Hindlimb muscle (tissue), 1 donor: ENCODE results near the gene LRP1. TPM values are rescaled to one million over a fixed set of nuclear protein-coding genes. Genes with fewer than 3 reads are reported as not detected.

Experiments used
- DNase-seq: peaks from one replicate; pipeline ENCODE4 v3.0.0-alpha.2; 2013
- polyA plus RNA-seq: library from polyadenylated mRNA; unstranded; fragments of 120-200 nt; gene quantifications from one replicate; pipeline ENCODE4 v1.2.1, GENCODE V29; 2013; ENCODE audit not compliant: insufficient read length

Gene LRP1
- polyA plus RNA-seq, 1 donor: 130 TPM

DNA sequence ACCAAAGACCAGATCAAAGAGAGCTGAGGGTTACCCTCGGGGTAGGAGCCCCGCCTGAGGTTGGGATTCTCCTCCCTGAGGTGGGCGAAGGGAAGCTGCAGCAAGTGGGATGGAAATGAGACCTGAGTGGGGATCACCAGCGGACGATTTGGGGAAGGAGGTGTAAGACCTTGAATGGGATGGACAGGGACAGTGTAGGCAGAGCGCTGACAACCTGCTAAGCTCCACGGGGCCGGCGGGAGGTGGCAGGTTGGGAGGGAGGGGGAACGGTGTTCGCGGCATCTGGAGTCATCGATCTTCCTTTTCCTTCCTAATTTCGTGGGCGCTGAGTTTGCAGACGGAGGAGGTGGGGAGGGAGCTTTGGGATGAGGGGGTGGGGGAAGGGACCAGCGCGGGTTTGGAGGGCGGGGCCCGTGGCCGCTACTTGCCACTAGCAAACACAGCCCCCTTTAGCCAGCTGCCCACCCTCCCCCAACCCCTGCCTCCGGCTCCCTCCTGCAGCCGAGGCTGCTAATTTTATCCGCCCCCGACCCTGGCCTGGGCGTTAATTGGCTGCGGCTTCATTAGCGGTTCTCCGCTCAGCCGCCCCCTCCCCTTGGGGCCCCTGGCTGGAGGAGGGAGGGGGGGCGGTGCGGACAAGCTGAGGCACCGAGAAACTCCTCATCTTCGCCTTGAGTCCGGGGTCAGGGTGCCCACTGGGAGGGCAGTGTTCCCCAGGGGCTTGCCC, 98.5 kb downstream of the LRP1 start:
- DNase-seq: no peak

DNA sequence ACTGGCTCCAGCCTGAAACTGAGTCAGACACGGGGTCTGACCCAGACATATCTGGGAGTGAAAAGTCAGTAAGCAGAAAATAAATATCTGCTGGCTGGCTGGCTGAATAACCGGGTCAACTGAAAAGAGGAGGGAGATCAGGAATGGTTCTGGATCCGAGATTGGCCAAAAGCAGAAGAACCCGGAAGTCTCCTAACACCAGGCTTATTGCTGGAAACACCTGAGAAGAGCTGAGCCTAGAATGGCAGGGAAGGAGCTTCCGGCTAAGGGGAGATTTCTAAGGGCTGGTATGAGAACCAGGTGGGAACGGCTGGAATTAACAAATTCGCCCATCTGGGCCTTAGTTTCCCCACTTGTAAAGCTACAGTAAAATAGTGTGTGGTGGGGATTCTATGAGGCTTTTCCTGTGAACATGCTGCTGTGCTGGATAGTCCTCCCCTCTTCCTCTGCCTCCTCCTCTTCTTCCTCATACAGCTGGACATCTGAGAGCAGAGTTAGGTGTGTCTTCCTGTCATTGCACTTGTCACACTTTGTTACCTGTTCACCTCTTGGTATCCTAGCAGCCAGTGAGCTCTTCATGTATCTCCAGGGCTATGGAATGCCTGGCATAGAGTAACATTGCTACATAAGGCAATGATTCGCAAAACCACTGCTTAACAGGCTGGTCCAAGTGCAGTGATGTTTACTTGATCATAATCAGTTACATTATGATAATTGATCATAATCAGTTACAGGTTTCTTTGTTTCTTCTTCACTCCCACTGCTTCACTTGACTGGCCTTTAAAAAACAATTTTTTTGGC, 99.2 kb downstream of the LRP1 start:
- DNase-seq: no peak

DNA sequence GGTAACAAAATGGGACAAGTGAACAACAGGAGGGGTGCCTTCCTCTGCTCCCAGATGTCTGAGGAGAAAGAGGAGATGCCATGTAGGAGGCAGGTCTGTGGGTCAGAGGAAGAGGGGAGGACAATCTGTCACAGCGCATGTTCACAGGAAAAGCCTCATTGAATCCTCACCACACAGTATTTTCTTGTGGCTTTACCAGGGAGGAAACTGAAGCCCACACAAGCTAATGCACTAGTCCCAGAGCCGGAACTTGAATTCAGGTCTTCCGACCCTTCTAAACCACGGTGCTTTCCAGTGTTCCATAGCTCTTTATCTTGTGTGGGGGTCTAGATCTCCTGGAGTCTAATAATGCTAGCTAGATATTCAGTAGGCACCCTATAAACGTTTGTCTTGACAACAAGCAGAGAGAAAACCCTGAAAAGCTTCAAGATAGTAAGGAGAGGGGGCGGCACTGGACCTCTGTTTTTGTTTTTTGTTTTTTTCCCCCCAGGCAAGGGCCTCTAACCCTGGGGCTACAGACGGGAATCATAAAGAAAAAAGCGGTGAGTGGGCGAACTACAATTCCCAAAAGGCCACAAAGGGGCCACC, 100.9 kb downstream of the LRP1 start:
- DNase-seq: no peak

DNA sequence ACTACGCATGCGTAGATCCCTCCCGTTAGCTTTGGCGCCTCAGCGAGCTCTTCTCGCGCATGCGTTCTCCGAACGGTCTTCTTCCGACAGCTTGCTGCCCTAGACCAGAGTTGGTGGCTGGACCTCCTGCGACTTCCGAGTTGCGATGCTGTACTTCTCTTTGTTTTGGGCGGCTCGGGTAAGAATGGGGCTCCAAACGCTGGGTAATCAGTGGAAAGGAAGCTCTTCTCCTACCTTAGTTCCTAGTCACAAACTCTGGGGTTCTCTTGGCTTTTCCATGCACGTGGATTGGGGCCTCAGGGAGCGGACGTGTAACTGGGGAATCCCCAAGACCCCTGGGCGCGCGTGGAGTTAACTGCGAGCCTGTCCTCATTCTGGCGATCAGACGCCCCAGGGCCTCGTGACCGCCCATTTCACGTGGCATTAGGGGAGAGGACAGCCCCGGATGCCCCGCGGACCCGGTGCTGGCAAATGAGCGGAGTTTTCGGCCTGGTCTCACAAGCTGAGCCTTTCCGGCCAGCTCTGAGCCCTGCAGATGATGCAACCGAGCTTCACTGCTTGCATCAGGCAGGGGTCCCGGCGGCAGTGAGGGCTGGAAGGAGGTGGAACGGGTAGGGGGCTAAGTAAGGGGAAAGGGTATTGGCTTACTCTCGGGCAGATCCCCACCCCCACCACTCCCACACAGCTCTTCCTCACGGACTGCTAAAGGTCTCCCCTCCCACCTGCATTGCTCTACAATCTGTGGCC, 101.5 kb downstream of the LRP1 start, which contains the start of gene SHMT2:
Gene SHMT2, plus strand, starts transcription at position 78 of the 747 bp plus-strand sequence. Its CDS starts 68 bp downstream, at position 146.
- DNase-seq: peak; percentile 95

DNA sequence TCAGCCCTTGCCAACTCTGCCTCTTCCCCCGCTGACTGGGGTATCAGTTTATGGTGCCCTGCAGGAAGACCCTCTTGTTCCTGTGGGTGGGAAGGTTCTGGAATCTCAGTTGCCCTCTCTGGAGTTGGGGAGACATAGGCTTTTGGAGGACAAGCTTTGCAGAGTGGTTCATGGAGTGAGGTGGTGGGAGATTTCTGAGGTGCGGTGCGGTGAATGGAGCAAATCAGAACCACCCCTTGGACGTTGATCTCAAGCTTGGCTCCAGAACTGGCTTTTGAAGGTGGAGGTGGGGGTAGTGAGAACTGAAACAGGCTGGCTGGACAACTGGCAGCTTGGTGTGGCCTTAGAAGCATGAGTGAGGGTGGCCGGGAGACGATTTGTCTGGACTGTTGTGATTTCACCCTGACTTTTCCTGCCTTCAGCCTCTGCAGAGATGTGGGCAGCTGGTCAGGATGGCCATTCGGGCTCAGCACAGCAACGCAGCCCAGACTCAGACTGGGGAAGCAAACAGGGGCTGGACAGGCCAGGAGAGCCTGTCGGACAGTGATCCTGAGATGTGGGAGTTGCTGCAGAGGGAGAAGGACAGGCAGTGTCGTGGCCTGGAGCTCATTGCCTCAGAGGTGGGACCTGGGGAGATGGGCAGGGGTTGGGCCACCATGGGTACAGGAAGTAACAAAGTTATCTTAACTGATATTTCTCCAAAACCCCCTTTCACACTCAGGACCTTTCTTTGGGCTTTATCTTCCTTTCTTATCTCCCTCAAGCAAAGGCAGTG, 102.3 kb downstream of the LRP1 start:
- no peak for DNase-seq

DNA sequence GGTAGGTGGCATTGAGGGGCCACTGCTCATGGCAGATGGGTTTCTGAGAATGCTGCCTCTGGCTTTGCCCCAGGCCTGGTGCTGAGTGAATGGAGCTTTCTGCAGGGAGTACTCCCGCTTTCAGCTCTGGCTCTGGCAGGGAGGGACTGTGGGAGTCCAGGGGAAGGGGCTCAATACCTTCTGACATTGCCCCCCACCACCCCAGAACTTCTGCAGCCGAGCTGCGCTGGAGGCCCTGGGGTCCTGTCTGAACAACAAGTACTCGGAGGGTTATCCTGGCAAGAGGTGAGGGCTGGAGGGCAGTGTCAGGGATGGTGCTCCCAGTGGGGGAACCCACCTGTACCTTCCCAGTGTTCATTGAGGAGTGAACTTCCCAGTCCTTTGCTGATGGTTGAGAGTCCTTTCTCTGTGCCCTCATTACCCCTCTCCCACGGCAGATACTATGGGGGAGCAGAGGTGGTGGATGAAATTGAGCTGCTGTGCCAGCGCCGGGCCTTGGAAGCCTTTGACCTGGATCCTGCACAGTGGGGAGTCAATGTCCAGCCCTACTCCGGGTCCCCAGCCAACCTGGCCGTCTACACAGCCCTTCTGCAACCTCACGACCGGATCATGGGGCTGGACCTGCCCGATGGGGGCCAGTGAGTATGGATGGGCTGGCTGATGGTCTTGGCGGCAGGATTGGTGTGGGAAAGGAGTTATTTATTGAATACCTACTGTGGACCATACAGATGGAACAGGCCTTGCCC, 103.2 kb downstream of the LRP1 start:
- no peak for DNase-seq

DNA sequence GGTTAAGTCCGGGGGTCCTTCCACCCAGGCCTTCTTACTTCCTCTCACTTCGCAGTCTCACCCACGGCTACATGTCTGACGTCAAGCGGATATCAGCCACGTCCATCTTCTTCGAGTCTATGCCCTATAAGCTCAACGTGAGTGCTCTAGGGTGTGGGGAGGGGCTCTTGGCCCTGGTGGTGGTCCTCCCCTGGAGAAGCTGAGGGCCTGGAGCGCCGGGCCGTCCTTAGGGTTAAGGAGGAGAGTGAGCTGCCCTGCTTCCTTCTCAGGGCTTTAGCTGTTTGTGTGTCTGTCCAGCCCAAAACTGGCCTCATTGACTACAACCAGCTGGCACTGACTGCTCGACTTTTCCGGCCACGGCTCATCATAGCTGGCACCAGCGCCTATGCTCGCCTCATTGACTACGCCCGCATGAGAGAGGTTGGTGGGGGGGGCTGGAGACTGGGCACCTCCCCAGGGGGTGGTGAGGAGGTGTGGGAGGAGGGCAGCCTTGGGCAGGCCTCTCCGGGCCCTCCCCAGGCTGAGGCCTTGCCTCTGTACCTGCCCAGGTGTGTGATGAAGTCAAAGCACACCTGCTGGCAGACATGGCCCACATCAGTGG, 104.0 kb downstream of the LRP1 start:
- DNase-seq: no peak

DNA sequence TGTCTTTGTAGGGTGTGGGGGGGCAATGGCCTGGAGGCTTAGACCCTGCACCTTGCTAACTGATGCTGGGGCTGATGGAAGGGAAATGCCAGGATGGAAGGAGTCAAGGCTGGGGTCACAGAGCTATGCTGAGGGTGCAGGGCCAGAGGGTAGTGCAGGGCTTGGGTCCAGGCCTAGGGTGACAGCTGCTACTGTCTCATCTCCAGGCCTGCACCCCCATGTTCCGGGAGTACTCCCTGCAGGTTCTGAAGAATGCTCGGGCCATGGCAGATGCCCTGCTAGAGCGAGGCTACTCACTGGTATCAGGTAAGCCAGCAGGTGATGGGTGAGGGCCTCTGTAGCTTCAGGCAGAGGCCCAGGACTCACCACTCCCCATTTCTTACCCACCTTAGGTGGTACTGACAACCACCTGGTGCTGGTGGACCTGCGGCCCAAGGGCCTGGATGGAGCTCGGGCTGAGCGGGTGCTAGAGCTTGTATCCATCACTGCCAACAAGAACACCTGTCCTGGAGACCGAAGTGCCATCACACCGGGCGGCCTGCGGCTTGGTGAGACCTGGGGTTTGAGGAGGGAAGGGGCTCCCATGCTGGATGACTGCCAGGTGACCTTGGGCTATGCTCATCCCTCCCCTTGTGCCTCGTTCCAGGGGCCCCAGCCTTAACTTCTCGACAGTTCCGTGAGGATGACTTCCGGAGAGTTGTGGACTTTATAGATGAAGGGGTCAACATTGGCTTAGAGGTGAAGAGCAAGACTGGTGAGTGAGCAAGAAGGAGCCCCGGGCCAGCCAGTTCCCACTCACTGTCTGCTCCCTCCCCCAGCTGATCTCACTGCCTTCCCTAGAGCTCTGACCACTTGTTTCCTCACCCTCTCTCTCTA, 105.3 kb downstream of the LRP1 start:
- no peak for DNase-seq

DNA sequence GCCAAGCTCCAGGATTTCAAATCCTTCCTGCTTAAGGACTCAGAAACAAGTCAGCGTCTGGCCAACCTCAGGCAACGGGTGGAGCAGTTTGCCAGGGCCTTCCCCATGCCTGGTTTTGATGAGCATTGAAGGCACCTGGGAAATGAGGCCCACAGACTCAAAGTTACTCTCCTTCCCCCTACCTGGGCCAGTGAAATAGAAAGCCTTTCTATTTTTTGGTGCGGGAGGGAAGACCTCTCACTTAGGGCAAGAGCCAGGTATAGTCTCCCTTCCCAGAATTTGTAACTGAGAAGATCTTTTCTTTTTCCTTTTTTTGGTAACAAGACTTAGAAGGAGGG, 105.9 kb downstream of the LRP1 start:
- no peak for DNase-seq

DNA sequence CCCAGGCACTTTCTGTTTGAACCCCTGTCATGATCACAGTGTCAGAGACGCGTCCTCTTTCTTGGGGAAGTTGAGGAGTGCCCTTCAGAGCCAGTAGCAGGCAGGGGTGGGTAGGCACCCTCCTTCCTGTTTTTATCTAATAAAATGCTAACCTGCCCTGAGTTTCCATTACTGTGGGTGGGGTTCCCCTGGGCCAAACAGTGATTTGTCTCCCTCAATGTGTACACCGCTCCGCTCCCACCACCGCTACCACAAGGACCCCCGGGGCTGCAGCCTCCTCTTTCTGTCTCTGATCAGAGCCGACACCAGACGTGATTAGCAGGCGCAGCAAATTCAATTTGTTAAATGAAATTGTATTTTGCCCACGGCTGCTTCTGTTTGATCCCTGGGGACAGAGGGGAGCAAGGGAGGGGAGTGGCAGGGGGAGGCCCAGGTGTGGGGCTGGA, 106.3 kb downstream of the LRP1 start:
- no peak for DNase-seq

DNA sequence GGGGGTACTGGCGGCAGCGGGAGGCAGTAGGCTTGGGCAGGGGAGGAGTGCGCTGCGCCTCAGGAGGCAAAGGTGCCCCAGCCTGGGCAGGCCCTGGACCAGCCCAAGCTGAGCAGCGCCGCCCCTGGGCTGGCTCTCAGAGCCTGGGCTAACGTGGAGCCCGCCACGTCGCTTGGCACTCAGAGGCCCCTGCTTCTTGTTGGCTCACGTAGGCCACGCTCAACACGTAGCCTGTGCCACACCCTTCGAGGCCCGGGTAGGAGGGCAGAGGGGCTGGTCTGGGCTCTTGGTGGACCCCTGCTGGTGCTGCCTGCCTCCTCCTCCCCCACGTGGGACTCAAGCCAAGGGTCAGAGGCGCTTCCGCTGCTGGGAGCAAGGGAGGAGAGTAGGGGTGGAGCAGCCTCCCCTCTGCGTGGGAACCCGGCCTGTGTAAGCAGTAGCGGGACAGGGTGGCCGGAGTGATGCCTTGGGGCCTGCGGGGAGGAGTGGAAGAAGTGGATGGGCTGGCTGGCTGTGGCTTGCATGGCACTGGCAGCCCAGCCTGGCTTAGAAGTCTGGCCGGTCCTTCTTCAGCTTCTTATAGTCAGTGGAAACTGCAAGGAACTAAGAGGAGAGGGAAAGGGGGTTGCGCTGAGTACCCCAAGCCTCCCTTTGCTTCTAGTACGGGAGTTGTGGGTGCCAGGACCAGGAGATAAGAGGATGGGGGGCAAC, 106.9 kb downstream of the LRP1 start:
- no peak for DNase-seq

DNA sequence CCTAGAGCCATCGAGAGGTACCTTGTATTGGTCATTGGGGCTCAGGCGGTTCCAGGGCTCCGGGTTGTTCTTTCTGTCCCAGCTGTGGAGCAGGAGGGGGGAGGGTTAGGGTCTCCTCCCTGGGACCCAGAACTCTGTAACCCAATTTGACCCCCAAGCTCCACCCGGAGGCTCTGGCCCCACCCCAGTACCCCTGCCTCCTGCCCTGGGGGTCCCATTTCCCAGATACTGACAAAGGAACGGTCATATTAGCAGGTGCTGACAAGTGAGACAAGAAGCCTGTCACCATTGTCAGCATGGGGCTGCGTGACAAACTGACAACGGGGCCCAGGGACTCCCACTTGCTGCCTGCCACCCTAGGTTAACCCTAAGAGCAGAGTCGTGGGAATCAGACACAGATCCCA, 107.4 kb downstream of the LRP1 start:
- DNase-seq: no peak

DNA sequence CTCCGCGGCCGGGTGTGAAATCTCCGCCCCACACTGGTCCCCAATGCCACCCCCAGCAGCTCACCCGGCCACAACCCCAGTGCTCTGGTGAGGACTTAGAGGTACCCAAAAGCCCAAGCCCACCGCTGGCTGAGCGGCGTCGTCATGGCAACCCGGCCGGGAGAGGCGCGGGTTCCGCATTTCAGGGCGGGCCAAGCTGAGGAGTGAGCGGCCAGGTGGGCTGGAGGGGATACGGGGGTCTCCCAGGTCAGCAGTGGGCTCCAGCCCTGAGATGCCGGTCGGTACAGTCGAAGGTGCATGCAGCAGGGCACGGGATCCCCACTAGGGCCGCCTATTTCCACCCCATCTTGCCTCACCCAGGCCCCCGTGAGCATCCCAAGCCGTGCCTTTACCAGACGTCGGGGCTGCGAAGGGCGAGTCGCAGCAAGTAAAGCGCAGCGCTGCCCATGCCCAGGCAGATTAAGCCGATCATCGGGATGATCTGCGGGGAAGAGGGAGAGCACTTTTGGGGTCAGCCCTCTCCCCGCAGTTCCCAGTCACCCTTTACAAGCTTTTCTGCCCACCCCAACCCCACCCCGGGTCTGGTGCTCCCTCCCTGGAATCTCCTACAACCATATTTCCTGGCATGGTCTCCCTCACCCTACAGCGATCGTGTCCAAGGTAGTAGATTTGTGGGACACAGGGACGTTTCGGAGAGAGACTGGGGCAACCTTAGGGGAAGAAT, 108.1 kb downstream of the LRP1 start:
- DNase-seq: no peak

DNA sequence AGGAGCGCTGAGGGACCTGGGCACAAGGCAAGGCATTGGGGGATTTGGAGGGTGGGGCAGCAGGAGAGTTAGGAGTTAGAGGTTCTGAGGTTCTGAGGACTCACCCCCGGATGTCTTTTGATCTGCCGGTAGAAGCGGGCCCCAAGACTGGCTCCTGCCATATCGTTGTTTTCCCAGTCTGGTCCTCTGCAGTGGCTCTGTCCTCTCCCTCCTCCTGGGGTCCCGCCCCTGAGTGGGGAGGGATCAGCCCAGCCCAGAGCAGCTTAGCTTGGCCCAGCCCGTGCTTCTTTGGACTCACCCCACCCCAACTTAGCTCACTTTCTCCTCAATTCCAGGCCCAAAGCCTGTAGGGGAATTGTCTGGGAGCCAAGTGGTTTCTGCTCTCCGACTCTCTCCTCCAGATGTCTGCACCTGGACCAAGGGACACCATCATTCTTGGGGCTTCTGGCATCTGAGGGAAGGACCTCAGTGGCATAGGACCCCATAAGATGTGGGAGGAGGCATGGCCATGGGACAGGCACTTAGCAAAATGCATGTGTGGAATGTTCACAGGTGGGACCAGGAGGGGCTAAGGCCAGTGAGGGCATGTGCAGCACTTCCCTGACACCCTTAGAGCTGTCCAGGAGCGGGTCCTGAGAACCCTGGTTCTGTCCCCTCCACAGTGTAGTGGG, 108.8 kb downstream of the LRP1 start:
- no peak for DNase-seq

DNA sequence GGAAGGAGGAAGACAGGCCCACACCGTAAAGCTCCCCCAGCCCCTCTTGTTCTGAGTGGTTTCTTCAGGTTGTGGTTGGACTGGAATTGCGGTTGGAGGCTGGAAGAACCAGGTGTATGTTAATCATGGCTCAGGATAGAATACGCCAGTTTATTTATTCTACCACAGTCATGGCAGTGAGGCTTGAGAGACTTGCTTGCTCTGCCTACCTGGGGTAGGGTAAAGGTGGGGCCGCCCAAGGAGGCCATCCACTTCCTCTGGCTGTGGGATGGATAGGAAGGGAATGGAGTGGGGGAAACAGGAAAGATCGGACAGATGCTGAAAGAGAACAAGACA, 109.3 kb downstream of the LRP1 start:
- DNase-seq: no peak

DNA sequence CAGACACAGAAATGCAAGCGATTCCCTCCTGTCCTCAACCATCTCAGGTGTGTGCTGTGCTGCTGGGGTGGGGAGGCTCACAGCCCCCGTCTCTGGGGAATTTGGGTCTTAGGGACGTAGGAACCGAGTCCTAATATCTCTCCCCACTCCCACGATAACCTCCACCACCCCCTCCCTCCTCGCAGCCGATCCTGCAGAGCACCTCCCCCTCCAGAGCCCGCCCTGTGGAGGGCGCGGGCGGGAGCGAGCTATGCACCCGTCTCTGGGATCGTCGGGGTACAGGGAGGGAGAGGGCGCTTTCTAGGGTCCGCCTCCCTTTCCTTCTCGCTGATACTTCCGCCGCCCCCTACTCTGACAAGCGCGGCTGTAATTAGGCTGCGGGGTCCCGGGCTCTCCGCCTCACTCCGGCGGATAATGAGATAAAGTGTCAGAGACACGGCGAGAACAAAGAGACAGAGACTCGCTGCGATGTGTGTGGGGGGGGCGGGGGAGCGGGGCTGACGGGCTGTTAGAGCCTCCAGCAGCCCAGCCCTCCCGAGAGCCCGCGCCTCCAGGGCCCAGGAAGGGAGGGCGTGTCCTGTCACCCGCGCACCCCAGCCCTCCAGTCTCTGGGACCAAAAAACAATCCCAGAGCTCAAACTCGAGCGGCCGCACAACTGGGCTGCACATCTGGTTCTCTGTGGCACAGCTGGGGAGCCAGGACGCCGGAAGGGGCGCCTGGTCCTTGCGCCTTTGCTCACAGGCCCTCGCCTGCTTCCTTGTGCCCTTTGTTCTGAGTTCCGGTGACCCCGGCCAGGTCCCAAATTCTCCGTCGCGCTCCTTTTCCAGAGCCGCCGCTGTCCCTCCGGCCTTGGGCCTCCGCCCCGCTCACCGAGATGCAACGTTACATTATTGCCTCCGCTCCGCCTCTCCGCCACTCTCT, 109.9 kb downstream of the LRP1 start:
- DNase-seq: no peak
